Measurements from ENCODE around the gene FBLN5.

The FBLN5 gene

GRCh38 chr14:91841065-91841464 lies 106.4 kb downstream of the FBLN5 start:
- Histone ChIP-seq H3F3A (ENCODE audit: insufficient read depth, low read length) (no peaks in the 10 kb centered on the region), H3K79me2 (ENCODE audit: low read length) (no peaks in the 10 kb centered on the region), H3K27me3 (replicated peaks; ENCODE audit: insufficient read depth, low read length) (no peaks in the 10 kb centered on the region), H4K20me1 (ENCODE audit: insufficient read depth, low read length) (no peaks in the 10 kb centered on the region), H2AFZ (ENCODE audit: low read length) (no peak overlapping the region), H3K4me2 (ENCODE audit: low read depth, low read length) (no peak overlapping the region), H3K9me2 (replicated peaks; ENCODE audit: insufficient read depth, low read length) (no peaks in the 10 kb centered on the region), H3K9me3 (replicated peaks; ENCODE audit: insufficient read depth, low read length) (no peaks in the 10 kb centered on the region), H3K4me1 (ENCODE audit: low read length) (no peaks in the 10 kb centered on the region), H3K9ac (ENCODE audit: low read length) (no peak overlapping the region), H3K4me3 (ENCODE audit: low read length) (no peak overlapping the region), H3K36me3 (replicated peaks; ENCODE audit: insufficient read depth, low read length) (no peaks in the 10 kb centered on the region), H3K27ac (ENCODE audit: low read length) (no peak overlapping the region)
- TF ChIP-seq, protein P1, sequence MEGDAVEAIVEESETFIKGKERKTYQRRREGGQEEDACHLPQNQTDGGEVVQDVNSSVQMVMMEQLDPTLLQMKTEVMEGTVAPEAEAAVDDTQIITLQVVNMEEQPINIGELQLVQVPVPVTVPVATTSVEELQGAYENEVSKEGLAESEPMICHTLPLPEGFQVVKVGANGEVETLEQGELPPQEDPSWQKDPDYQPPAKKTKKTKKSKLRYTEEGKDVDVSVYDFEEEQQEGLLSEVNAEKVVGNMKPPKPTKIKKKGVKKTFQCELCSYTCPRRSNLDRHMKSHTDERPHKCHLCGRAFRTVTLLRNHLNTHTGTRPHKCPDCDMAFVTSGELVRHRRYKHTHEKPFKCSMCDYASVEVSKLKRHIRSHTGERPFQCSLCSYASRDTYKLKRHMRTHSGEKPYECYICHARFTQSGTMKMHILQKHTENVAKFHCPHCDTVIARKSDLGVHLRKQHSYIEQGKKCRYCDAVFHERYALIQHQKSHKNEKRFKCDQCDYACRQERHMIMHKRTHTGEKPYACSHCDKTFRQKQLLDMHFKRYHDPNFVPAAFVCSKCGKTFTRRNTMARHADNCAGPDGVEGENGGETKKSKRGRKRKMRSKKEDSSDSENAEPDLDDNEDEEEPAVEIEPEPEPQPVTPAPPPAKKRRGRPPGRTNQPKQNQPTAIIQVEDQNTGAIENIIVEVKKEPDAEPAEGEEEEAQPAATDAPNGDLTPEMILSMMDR (IDR thresholded peaks at IDR 0.05; ENCODE audit: low read length): no peak
- TF ChIP-seq EZH2phosphoT487 (IDR thresholded peaks at IDR 0.05; ENCODE audit: low read length): no peak
- TF ChIP-seq EZH2 (optimal IDR thresholded peaks at IDR 0.05; ENCODE audit: low read depth, low read length): no peak
- no peak for DNase-seq

DNA sequence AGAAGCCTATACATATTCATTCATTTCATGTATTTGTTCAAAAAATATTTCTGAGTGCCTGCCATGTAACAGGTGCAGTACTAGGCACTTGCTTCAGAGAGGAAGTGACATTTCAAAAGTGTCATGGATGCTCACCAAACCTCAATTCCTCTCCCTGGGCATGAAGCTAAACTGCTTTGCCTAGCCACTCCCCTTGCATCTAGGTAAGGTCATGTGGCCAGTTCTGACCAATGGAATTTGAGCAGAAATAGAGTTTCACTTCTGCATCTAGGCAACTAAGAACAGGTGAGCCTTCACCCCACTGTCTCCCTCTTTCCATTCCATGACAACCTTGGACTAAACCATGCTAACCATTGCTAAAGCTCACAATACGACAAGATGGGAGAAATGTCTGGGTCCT lies 107.7 kb downstream of the FBLN5 start:
- no peak for TF ChIP-seq EZH2 (optimal IDR thresholded peaks at IDR 0.05; ENCODE audit: low read depth, low read length)
- TF ChIP-seq, protein P1 (IDR thresholded peaks at IDR 0.05; ENCODE audit: low read length): no peak
- no peak for TF ChIP-seq EZH2phosphoT487 (IDR thresholded peaks at IDR 0.05; ENCODE audit: low read length)
- Histone ChIP-seq H3K36me3 (replicated peaks; ENCODE audit: insufficient read depth, low read length) (no peaks in the 10 kb centered on the region), H3K9me3 (replicated peaks; ENCODE audit: insufficient read depth, low read length) (no peaks in the 10 kb centered on the region), H2AFZ (ENCODE audit: low read length) (no peak overlapping the region), H3K9me2 (replicated peaks; ENCODE audit: insufficient read depth, low read length) (no peaks in the 10 kb centered on the region), H3K27ac (ENCODE audit: low read length) (no peak overlapping the region), H3F3A (ENCODE audit: insufficient read depth, low read length) (no peaks in the 10 kb centered on the region), H3K9ac (ENCODE audit: low read length) (no peak overlapping the region), H3K27me3 (replicated peaks; ENCODE audit: insufficient read depth, low read length) (no peaks in the 10 kb centered on the region), H3K4me2 (ENCODE audit: low read depth, low read length) (no peak overlapping the region), H3K79me2 (ENCODE audit: low read length) (no peaks in the 10 kb centered on the region), H4K20me1 (ENCODE audit: insufficient read depth, low read length) (no peaks in the 10 kb centered on the region), H3K4me1 (ENCODE audit: low read length) (no peaks in the 10 kb centered on the region), H3K4me3 (ENCODE audit: low read length) (no peak overlapping the region)
- DNase-seq: peak; percentile 8

DNA sequence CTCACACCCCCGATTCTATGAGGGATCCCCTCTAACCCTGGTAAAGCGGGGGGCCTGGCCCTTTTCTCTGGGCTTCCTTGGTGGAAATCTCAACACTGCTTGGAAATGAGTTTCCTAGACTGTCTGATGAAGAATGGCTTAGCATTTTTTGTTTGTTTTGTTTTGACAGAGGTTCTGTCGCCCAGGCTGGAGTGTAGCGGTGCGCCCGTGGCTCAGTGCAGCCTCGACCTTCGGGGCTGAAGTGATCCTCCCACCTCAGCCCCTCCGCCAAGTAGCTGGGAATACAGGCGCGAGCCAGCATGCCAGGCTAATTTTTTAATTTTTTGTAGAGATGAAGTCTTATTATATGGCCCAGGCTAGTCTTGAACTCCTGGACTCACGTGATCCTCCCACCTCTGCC lies 110.4 kb downstream of the FBLN5 start:
- Histone ChIP-seq H3K36me3 (replicated peaks; ENCODE audit: insufficient read depth, low read length) (no peaks in the 10 kb centered on the region), H3K9ac (ENCODE audit: low read length) (no peak overlapping the region), H3K4me2 (ENCODE audit: low read depth, low read length) (no peak overlapping the region), H3K79me2 (ENCODE audit: low read length) (no peaks in the 10 kb centered on the region), H3K27ac (ENCODE audit: low read length) (no peak overlapping the region), H3K9me3 (replicated peaks; ENCODE audit: insufficient read depth, low read length) (no peaks in the 10 kb centered on the region), H2AFZ (ENCODE audit: low read length) (no peak overlapping the region), H4K20me1 (ENCODE audit: insufficient read depth, low read length) (no peaks in the 10 kb centered on the region), H3K4me1 (ENCODE audit: low read length) (no peaks in the 10 kb centered on the region), H3F3A (ENCODE audit: insufficient read depth, low read length) (no peaks in the 10 kb centered on the region), H3K9me2 (replicated peaks; ENCODE audit: insufficient read depth, low read length) (no peaks in the 10 kb centered on the region), H3K27me3 (replicated peaks; ENCODE audit: insufficient read depth, low read length) (no peaks in the 10 kb centered on the region), H3K4me3 (ENCODE audit: low read length) (no peak overlapping the region)
- TF ChIP-seq EZH2phosphoT487 (IDR thresholded peaks at IDR 0.05; ENCODE audit: low read length) (no peak), EZH2 (optimal IDR thresholded peaks at IDR 0.05; ENCODE audit: low read depth, low read length) (no peak)
- TF ChIP-seq, protein P1 (IDR thresholded peaks at IDR 0.05; ENCODE audit: low read length): no peak
- DNase-seq: no peak

Data from MM.1S (cell line).